GM18517 (cell line): Measurements from ENCODE around the gene SLC26A8.
"Not testable (repeated sequence)": the region's sequence is repeated elsewhere in the genome, so short reads cannot be mapped to it uniquely, and the experiment has no call there.

Experiments used
- ATAC-seq: cut with Tn5 transposase; IDR thresholded peaks from one replicate; pipeline ENCODE4 v1.9.1; 2021; ENCODE audit warnings: mild to moderate bottlenecking, moderate library complexity; ENCODE audit not compliant: unreplicated experiment

SLC26A8 gene

GRCh38 chr6:36050947-36051710 lies 26.7 kb upstream of the SLC26A8 start:
- ATAC-seq = no peak

DNA sequence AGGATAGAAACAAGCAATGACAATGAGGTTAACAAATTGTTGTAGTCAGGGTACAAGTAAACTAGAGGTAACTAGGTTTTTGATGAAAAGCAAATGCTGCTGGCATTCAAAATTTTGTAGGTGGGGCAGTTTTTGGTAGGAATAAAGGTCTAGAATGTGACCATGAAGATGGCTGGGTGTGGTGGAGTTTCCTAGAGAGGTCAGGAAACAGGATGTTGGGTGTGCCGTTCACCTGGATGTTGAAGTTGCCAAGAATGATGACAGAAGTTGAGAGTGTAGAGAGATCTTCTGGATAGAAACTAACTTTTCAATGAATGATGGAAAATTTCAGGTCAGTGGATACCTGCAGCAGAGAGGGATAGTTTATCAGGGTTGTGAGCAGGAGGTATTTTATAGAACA lies 25.9 kb upstream of the SLC26A8 start:
- no peak for ATAC-seq

GRCh38 chr6:36049582-36049981 lies 25.1 kb upstream of the SLC26A8 start:
- no peak for ATAC-seq

DNA sequence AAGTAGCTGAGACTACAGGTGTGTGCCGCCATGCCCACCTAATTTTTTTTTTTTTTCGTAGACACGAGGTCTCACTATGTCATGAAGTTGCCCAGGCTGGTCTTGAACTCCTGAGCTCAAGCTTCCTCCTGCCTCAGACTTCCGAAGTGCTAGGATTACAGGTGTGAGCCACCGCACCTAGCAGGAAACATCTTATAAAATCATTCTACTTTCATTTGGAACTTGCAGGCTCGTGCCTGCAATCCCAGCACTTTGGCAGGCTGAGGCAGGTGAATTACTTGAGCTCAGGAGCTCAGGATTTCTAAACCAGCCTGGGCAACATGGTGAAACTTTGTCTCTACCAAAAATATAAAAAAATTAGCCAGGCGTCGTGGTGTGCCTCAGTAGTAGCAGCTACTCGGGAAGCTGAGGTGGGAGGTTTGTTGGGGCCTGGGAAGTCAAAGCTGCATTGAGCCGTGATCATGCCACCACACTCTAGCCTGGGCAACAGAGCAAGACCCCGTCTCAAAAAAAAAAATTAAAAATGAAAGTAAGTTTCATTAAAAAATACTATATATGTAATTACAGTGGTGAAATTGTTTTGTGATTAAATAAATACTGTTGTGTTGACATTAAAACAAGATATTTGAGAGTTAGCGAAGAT lies 18.3 kb upstream of the SLC26A8 start:
- no peak for ATAC-seq

DNA sequence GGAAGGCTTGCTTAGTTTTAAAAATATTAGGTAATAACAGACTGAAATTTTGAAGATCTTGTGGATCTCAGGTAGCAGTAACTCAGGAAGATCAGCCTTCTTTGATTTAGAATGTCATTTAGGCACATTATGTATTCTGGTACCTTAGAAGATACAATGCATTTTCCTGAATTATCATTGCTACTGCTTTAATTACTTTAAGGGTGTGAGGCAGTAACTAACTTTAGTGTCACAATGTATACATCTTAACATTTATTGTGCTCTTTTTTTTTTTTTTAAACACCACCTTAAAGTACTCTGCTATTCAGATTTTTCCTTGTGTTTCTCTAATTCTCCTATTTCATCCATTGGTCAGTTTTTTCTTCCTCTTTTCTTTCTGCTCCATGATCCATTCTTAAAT lies 16.5 kb upstream of the SLC26A8 start:
- ATAC-seq = no peak

DNA sequence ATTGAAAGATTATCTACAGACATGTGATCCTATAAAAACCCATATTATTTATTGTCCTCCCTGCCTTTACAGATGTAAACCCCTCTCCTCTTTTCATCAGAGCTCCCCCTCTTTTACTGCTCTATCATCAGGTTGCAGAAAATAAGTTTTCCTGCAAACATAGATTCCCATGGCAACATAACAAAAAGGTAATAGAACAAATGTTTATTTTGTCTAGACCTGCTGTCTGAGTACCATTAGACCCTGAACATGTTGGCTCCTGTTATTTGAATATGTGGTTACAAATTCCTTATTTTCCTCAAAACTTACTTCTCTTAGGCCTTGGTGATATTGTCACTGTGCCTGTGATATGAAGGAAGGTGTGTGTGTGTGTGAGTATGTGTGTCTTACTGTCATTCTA lies 14.7 kb upstream of the SLC26A8 start:
- no peak for ATAC-seq

DNA sequence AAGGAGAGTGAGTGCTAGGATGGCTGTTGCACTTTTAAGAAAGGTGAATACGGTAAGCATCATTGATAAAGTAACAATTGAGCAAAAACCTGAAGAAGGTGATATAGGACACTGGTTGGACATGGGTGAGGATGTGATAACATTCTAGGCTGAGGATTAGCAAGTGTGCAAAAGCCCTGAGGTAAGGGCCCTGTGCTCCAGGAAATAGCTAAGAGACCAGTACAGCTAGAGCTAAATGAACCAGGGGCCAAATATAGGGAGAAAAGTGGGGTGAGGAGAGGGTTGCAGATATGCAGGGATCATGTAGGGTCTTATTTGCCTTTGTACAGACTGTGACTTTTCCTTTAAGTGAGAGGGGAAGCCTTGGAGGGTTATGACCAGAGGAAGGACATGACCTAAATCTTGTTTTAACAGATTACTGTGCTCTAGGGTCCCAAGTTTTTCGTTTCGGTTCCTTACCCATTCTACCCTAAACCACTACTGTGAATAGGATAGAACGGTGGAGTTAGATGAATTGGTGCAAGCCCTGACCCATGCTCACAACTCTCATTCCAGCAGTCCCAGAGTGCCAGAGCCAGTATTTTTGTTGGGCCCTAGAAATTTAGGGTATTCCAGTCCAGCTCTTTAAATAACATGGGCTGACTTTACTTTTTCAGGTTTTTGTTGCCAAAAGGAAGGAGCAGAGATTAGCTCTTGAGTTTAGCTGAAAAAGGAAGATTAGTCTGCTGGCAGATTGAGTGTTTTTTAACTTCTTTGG lies 13.9 kb upstream of the SLC26A8 start:
- ATAC-seq = no peak

- no peak for ATAC-seq
Observed at GRCh38 chr6:36035225-36035624, 10.8 kb upstream of the SLC26A8 start.

GRCh38 chr6:36034441-36034840 lies 10.0 kb upstream of the SLC26A8 start:
- no peak for ATAC-seq

- ATAC-seq = no peak
Observed at GRCh38 chr6:36033935-36034334, 9.5 kb upstream of the SLC26A8 start.

DNA sequence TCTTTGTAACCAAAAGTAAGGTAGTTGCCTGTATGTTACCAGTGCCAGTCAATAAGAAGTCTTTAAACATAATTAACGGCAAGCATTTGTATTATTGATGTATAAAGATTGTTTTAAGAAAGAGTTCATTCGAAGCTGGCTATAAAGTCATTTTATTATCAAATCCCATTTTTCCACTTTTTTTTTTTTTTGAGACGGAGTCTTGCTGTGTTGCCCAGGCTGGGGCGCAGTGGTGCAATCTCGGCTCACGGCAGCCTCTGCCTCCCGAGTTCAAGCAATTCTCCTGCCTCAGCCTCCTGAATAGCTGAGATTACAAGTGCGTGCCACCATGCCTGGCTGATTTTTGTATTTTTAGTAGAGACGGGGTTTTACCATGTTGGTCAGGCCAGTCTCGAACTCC lies 8.7 kb upstream of the SLC26A8 start:
- ATAC-seq = not testable (repeated sequence)

GRCh38 chr6:36032261-36032660 lies 7.8 kb upstream of the SLC26A8 start:
- no peak for ATAC-seq

- ATAC-seq = no peak
Observed at GRCh38 chr6:36029464-36029863, 5.0 kb upstream of the SLC26A8 start.

DNA sequence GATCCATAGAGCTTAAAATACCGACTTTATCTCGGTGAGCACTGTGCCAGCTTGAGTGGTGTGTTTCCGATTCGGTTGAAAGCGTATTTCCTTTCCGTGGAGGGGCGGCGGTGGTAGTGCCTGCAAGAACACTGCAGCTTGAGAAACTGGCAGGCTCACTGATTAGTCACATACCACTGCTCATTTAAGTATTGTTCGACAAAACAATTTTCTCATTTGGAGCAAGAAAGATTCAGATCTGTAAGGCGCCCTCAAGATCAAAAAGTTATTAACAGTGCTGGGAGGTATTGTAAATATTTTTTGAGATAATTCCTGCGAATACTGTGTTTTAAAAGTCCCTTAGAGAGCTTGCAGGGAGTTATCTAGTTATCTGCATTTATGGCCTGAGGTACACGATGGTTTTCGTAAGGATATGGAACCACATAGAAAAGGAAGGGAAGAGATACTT lies 4.5 kb upstream of the SLC26A8 start:
- no peak for ATAC-seq

GRCh38 chr6:36028088-36028876 lies 3.8 kb upstream of the SLC26A8 start:
- ATAC-seq = peak; percentile 23

DNA sequence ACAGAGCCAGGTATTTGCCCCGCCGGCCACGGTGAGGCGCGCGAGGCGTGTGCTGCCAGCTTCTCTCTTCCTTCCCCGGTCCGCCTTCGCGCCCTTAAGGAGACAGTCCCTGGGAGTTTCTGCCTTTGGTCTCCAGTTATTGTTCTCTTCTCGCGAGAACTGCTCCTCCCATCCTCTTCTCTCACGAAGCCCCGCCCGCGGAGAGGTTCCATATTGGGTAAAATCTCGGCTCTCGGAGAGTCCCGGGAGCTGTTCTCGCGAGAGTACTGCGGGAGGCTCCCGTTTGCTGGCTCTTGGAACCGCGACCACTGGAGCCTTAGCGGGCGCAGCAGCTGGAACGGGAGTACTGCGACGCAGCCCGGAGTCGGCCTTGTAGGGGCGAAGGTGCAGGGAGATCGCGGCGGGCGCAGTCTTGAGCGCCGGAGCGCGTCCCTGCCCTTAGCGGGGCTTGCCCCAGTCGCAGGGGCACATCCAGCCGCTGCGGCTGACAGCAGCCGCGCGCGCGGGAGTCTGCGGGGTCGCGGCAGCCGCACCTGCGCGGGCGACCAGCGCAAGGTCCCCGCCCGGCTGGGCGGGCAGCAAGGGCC lies 3.2 kb upstream of the SLC26A8 start, which contains the start of gene MAPK14:
TSS of gene MAPK14 (plus strand) at position 308 of the 587 bp plus-strand sequence. CDS start 350 bp downstream, outside the sequence.
- ATAC-seq = peak; percentile 90

- ATAC-seq = no peak
Observed at GRCh38 chr6:36025932-36026327, 1.5 kb upstream of the SLC26A8 start.

DNA sequence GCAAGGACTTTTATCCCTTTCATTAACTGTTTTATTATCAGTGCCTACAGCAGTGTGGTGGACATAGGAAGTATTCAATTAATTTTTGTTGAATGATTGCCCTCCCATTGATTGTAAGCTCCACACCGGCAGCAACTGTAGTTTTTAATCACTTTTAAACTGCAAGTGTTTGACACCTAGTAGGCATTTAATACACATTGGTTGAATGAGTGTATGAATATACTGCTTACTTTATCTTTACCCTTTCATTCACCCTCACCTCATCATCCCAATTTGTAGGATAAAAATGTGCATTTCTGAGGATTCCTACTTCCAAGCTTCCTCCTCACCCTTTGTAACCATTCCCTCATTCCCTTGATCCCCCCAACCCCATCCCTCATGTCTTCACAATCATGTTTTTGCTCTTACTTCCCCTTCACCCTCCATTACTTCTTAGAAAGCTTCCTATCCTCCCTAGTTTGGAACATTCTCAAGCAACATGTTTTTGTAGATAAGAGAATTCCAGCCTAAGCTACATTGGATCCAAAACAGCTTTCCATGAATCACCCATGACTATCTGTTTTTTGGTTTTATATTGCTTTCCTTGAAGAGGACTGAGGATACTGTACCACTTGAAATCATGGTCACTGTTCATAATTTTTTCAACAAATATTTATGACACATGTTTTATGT lies 955 bp upstream of the SLC26A8 start:
- ATAC-seq = no peak

- no peak for ATAC-seq
Observed at GRCh38 chr6:36020154-36020553, 4.3 kb downstream of the SLC26A8 start.

DNA sequence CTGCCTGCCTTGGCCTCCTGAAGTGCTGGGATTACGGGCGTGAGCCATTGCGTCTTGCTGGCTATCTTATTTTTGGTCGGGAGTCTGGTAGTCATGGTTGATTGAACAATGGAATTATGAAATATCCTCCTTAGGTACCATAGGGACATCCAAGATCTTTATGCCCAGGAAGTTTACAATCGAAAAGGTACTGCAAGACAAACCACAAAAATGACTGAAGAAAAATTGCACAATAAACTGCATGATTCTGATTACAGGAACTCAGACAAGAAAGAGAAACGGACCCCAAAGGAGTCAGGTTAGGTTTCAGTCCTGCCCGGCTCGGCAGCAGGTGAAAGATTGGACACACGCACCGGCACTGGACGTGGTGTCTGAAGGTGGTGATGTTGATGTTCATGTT lies 5.3 kb downstream of the SLC26A8 start:
- ATAC-seq = no peak
